MG63 (cell line): ENCODE data around the gene NTN1. TPM values are rescaled to one million over a fixed set of nuclear protein-coding genes. Genes with fewer than 3 reads are reported as not detected.

Experiments used
- DNase-seq: peaks from one replicate; pipeline ENCODE4 v3.0.0-alpha.2; 2020
- H3K27me3 ChIP-seq: fragments of 250-450 bp; sonication (Bioruptor Pico); 2 replicates; pipeline ENCODE4 v1.5.1; 2020; ENCODE audit warnings: mild to moderate bottlenecking, moderate library complexity
- H3K36me3 ChIP-seq: fragments of 250-450 bp; sonication (Bioruptor Pico); 2 replicates; pipeline ENCODE4 v1.5.1; 2020; ENCODE audit warnings: mild to moderate bottlenecking, moderate library complexity
- H3K4me3 ChIP-seq: fragments of 250-450 bp; sonication (Bioruptor Pico); 2 replicates; pipeline ENCODE4 v1.5.1; 2020; ENCODE audit warnings: mild to moderate bottlenecking, moderate library complexity
- H3K9me3 ChIP-seq: fragments of 250-450 bp; sonication (Bioruptor Pico); 2 replicates; pipeline ENCODE4 v1.5.1; 2020; ENCODE audit warnings: mild to moderate bottlenecking, moderate library complexity
- total RNA-seq: library from RNA; depleted of rRNA; stranded (reverse); fragments of >200 nt; shearing (Covaris generic); gene quantifications from 2 replicates; pipeline ENCODE4 v1.2.3, GENCODE V29; 2014; ENCODE audit warnings: low replicate concordance

Gene NTN1
- total RNA-seq, 1 experiment from 2014 or later: 0.79 TPM

DNA sequence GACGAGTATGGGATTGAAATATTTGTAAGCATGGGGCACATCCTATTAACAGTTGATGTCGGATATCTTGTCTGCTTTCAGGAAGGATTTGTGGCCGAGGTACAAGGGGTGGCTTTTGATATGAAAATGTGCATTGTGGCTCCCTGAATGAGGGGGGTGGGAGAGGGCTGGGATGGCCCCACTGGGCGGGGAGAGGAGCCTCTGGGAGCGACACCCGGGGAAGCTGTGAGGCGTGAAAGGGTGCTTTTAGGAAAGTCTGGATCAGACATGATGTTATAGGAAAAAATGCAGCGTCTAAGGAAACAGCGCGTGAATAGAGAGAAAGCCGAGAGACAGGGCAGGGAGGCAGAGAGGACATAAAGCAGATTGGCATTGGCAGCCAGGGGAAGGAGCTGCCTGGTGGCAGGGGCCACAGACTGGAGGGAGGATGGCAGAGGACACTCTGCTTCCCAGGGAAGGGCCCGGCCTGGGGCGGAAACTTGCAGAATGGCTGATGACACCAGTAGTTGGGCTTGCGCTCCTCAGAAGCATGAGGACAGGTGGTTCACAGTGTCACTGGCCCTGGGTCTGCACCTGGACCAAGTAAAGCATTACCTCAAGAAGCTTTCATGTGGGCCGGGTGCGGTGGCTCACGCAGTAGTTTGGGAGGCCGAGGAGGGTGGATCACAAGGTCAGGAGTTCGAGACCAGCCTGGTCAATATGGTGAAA is 95.7 kb downstream of the NTN1 start:
- Histone ChIP-seq H3K4me3 (no peak overlapping the region), H3K36me3 (no peaks in the 10 kb centered on the region), H3K9me3 (peaks cover 6% of the 10 kb centered on the region), H3K27me3 (no peaks in the 10 kb centered on the region; the same call in 1 of the 2 replicates)
- no peak for DNase-seq

GRCh38 chr17:9120471-9120870 is 99.2 kb downstream of the NTN1 start:
- no peak for DNase-seq
- Histone ChIP-seq H3K9me3 (peaks cover 6% of the 10 kb centered on the region), H3K36me3 (no peaks in the 10 kb centered on the region), H3K4me3 (no peak overlapping the region), H3K27me3 (no peaks in the 10 kb centered on the region)

DNA sequence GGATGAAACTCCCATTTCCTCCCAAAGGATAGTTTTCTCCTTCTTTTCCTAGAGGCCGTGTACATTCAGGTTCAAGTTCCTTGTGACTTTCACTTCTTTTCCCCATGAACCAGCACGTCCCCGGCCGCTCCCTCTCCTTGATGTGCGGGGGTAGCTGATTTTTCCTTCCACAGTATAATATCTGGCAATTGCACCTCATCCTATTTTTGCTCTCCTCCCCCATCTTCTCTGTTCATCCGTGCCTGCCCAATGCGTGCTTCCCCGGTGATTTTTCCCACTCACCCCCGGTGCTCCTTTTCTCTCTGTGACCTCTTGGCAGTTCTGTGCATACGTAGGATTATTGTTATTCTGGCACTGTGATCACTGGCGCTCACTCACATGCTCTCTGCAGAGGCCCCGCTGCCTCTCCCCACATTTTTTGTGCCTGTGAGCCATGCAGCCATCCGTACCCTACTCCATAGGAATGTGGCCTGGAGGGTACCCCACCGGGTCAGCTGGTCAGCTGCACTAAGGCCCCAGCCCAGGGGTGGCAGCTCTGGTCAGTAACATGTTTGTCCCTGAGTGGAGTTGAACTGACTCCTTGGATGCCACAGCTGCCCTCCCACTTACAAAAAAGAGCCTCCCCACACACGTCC is 100.0 kb downstream of the NTN1 start:
- Histone ChIP-seq H3K4me3 (no peak overlapping the region), H3K36me3 (no peaks in the 10 kb centered on the region), H3K27me3 (no peaks in the 10 kb centered on the region), H3K9me3 (peaks cover 6% of the 10 kb centered on the region)
- no peak for DNase-seq

- H3K9me3 ChIP-seq: peaks cover 2% of the 10 kb centered on the region
- H3K36me3 ChIP-seq: no peaks in the 10 kb centered on the region
- H3K4me3 ChIP-seq: no peak overlapping the region
- DNase-seq: no peak
- H3K27me3 ChIP-seq: no peaks in the 10 kb centered on the region
Observed at GRCh38 chr17:9123594-9124553, 102.6 kb downstream of the NTN1 start.

DNA sequence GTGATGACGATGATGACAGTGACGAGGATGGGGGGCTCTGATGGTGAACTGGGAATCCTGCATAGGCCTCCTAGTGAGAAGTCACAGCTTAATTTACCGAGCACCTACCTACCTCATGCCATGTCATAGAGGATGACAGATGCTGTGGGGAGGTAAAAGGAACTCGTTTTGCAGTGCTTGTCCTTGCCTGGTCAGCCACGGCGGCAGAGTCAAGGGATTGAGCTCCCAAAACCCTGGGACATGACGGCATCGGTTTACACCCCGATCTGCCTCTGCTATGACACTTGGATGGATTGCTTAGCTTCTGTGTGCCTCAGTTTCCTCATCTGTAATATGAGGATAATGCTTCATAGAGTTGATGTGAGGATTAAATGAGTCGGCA is 103.2 kb downstream of the NTN1 start:
- Histone ChIP-seq H3K4me3 (no peak overlapping the region), H3K36me3 (no peaks in the 10 kb centered on the region), H3K27me3 (no peaks in the 10 kb centered on the region), H3K9me3 (no peaks in the 10 kb centered on the region)
- no peak for DNase-seq

- no peaks in the 10 kb centered on the region for H3K36me3 ChIP-seq
- H3K9me3 ChIP-seq: no peaks in the 10 kb centered on the region
- no peaks in the 10 kb centered on the region for H3K27me3 ChIP-seq
- H3K4me3 ChIP-seq: no peak overlapping the region
- DNase-seq: no peak
Observed at GRCh38 chr17:9125722-9126121, 104.4 kb downstream of the NTN1 start.

DNA sequence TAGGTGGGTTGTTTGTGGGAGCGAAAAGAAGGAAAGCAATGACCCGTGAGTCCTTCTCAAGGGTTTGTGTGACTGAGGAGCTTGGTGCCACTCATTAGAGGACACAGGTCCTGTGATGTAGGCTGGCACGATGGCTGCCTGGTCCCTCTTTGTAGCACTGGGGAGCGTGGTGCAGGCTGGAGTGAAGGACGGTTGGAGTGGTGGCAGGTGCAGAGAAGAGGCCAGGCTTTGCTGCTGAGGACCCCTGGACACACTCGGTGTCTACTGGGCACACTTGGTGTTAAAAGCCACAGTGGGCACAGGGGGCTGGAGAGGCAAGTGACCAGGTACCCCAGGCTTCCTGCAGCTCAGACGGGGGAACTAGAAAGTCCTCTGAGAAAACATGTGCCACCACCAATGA is 106.0 kb downstream of the NTN1 start:
- H3K36me3 ChIP-seq: no peaks in the 10 kb centered on the region
- H3K9me3 ChIP-seq: no peaks in the 10 kb centered on the region
- no peak overlapping the region for H3K4me3 ChIP-seq
- no peaks in the 10 kb centered on the region for H3K27me3 ChIP-seq
- DNase-seq: no peak

DNA sequence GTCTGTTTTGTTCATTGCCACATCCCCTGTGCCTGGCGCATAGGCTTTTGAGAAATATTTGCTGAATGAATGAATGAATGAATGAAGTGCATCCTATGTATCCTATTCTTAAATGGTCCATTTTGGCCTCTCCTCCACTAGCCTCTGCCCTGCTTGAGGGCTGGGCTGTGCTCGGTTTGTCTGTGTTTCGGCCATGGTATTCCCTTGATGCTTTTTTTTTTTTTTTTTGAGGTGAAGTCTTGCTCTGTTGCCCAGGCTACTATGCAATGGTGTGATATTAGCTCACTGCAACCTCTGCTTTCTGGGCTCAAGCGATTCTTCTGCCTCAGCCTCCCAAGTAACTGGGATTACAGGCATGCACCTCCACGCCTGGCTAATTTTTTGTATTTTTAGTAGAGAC is 110.1 kb downstream of the NTN1 start:
- Histone ChIP-seq H3K9me3 (no peaks in the 10 kb centered on the region), H3K4me3 (no peak overlapping the region), H3K27me3 (no peaks in the 10 kb centered on the region), H3K36me3 (no peaks in the 10 kb centered on the region)
- DNase-seq: no peak

DNA sequence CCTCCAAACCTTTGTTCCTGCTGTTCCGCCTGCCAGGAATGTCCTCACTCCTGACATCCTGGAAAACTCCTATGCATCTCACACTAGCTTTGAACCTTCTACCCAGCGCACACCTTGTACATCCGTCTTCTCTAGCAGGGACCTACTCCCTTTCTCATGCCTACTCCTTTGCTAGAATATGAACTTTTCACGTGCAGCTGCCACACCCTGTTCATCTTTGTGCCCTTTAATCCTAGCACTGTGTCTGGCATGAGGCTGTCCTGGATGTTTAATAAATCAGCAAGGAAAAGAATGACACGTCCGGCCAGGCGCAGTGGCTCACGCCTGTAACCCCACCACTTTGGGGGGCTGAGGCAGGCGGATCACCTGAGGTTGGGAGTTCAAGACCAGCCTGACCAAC is 111.0 kb downstream of the NTN1 start:
- no peak for DNase-seq
- no peaks in the 10 kb centered on the region for H3K27me3 ChIP-seq

GRCh38 chr17:9132944-9133610 is 111.8 kb downstream of the NTN1 start:
- DNase-seq: no peak
- no peaks in the 10 kb centered on the region for H3K27me3 ChIP-seq
- H3K36me3 ChIP-seq: no peaks in the 10 kb centered on the region
- H3K9me3 ChIP-seq: no peaks in the 10 kb centered on the region
- no peak overlapping the region for H3K4me3 ChIP-seq

More for the DNA sequence above, 111.0 kb downstream of the NTN1 start:
- no peaks in the 10 kb centered on the region for H3K36me3 ChIP-seq
- H3K9me3 ChIP-seq: no peaks in the 10 kb centered on the region
- H3K4me3 ChIP-seq: no peak overlapping the region

- no peak for DNase-seq
- Histone ChIP-seq H3K4me3 (no peak overlapping the region), H3K27me3 (no peaks in the 10 kb centered on the region), H3K9me3 (no peaks in the 10 kb centered on the region), H3K36me3 (no peaks in the 10 kb centered on the region)
Observed at GRCh38 chr17:9138161-9138717, 116.9 kb downstream of the NTN1 start.

DNA sequence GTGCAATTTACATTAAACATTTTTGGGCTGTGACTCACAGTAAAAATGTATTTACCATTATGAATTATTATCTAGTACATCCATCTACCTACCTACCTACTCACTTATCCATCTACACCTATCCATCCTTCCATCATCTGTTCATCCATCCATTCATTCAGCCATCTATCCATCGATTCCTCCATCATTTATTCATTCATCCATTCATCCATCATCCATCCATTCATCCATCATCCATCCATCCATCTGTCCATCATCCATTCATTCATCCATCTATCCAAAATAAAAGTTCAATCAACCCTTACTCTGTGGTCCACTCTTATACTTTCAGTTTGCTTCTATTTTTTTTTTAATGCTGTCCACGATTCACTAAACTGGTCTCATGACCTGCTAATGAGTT is 118.4 kb downstream of the NTN1 start:
- H3K36me3 ChIP-seq: no peaks in the 10 kb centered on the region
- no peak for DNase-seq
- H3K4me3 ChIP-seq: no peak overlapping the region
- no peaks in the 10 kb centered on the region for H3K27me3 ChIP-seq
- H3K9me3 ChIP-seq: no peaks in the 10 kb centered on the region

GRCh38 chr17:9140550-9141424 is 119.5 kb downstream of the NTN1 start:
- H3K36me3 ChIP-seq: no peaks in the 10 kb centered on the region
- DNase-seq: no peak
- H3K9me3 ChIP-seq: no peaks in the 10 kb centered on the region
- no peak overlapping the region for H3K4me3 ChIP-seq
- no peaks in the 10 kb centered on the region for H3K27me3 ChIP-seq

- Histone ChIP-seq H3K9me3 (no peaks in the 10 kb centered on the region), H3K27me3 (no peaks in the 10 kb centered on the region), H3K4me3 (no peak overlapping the region), H3K36me3 (no peaks in the 10 kb centered on the region)
- DNase-seq: no peak
Observed at GRCh38 chr17:9141425-9141753, 120.1 kb downstream of the NTN1 start.

GRCh38 chr17:9142772-9143494 is 121.6 kb downstream of the NTN1 start:
- no peak for DNase-seq
- Histone ChIP-seq H3K27me3 (no peaks in the 10 kb centered on the region), H3K4me3 (no peak overlapping the region), H3K36me3 (no peaks in the 10 kb centered on the region), H3K9me3 (no peaks in the 10 kb centered on the region)
